ENCODE measurements around the gene DPP4. TPM values are rescaled to one million over a fixed set of nuclear protein-coding genes. Genes with fewer than 3 reads are reported as not detected.

DPP4 gene
- total and polyA plus RNA-seq, 2 donors from 2014 or later = 29.4 to 74.8 TPM

DNA sequence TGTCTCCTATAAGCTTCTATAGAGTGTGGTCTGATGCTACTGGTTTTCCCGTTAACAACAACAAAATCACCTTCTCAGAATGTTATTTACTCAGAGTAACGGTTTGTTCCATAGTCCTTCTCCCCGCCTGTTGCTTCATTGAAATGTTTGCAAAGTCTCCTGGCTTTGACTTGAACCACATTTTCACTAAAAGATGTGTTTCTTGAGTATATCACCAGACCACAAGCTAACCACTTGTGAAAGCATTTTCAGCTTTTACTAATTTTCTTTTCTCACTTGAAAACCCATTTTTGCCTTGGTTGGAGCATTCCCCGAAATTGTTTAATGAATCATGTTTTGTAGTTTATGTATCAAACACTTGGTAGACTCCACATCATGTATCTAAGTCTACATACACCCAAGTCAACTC is 121.2 kb downstream of the DPP4 start:
- H3K27me3 ChIP-seq (ENCODE audit: control insufficient read depth, insufficient read depth, low read length) = no peaks in the 10 kb centered on the region
- DNase-seq (no peak), FAIRE-seq (no peak)
- no peak overlapping the region for H3K9ac ChIP-seq (ENCODE audit: low read length in 3 of 3)
- no peak overlapping the region for H3K27ac ChIP-seq (ENCODE audit: low read depth in 2 of 2, low read length in 2 of 2)
- no peaks in the 10 kb centered on the region for H3K36me3 ChIP-seq (ENCODE audit: control insufficient read depth in 2 of 3, insufficient read depth in 3 of 3, low read length in 3 of 3)
- no peak for TF ChIP-seq CTCF (IDR thresholded peaks at IDR 0.05; ENCODE audit: borderline replicate concordance, extremely low read depth, insufficient read depth)
- no peak overlapping the region for H3K4me3 ChIP-seq (ENCODE audit: low read length in 3 of 3)
- peaks cover 0 to 6% (median 0%) of the 10 kb centered on the region in 3 donors for H3K4me1 ChIP-seq (ENCODE audit: control insufficient read depth in 2 of 3, insufficient read depth in 2 of 3, low read depth in 1 of 3, low read length in 3 of 3)
- intact Hi-C loops (cut with DNase I) = no loop called here
- H3K9me3 ChIP-seq (ENCODE audit: control insufficient read depth in 2 of 3, insufficient read depth in 1 of 3, low read length in 3 of 3) = no peaks in the 10 kb centered on the region

DNA sequence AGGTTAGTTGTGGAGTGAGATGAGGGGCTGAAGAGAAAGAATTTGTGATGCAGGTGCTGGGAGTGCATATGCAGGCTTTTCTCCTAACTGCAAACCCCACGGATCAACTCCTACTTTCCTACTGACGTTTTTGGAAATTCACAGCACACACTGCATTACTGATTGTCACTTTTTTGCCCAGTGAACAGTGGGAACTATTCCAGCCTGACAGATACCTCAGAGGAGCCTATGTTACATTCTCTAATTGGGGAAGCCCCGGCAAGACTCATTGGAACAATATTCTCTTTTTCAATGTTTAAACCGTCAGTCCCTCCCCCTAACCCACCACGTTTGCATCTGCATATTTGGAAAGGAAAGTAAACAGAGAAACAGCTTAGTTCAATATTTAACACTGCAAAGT is 126.2 kb downstream of the DPP4 start:
- Histone ChIP-seq H3K27ac (ENCODE audit: low read depth in 2 of 2, low read length in 2 of 2) (no peak overlapping the region), H3K4me3 (ENCODE audit: low read length in 3 of 3) (no peak overlapping the region), H3K4me1 (ENCODE audit: control insufficient read depth in 2 of 3, insufficient read depth in 2 of 3, low read depth in 1 of 3, low read length in 3 of 3) (peaks cover 0 to 6% (median 0%) of the 10 kb centered on the region in 3 donors), H3K36me3 (ENCODE audit: control insufficient read depth in 2 of 3, insufficient read depth in 3 of 3, low read length in 3 of 3) (no peaks in the 10 kb centered on the region), H3K9me3 (ENCODE audit: control insufficient read depth in 2 of 3, insufficient read depth in 1 of 3, low read length in 3 of 3) (no peaks in the 10 kb centered on the region), H3K27me3 (ENCODE audit: control insufficient read depth, insufficient read depth, low read length) (no peaks in the 10 kb centered on the region), H3K9ac (ENCODE audit: low read length in 3 of 3) (no peak overlapping the region)
- no peak for DNase-seq
- no peak for TF ChIP-seq CTCF (IDR thresholded peaks at IDR 0.05; ENCODE audit: borderline replicate concordance, extremely low read depth, insufficient read depth)
- intact Hi-C loops (cut with DNase I) = no loop called here
- no peak for FAIRE-seq

- intact Hi-C loops (cut with DNase I) = no loop called here
- Histone ChIP-seq H3K4me1 (ENCODE audit: control insufficient read depth in 2 of 3, insufficient read depth in 2 of 3, low read depth in 1 of 3, low read length in 3 of 3) (peaks cover 0 to 2% (median 0%) of the 10 kb centered on the region in 3 donors), H3K9me3 (ENCODE audit: control insufficient read depth in 2 of 3, insufficient read depth in 1 of 3, low read length in 3 of 3) (no peaks in the 10 kb centered on the region), H3K4me3 (ENCODE audit: low read length in 3 of 3) (no peak overlapping the region), H3K9ac (ENCODE audit: low read length in 3 of 3) (no peak overlapping the region), H3K27ac (ENCODE audit: low read depth in 2 of 2, low read length in 2 of 2) (no peak overlapping the region), H3K36me3 (ENCODE audit: control insufficient read depth in 2 of 3, insufficient read depth in 3 of 3, low read length in 3 of 3) (no peaks in the 10 kb centered on the region), H3K27me3 (ENCODE audit: control insufficient read depth, insufficient read depth, low read length) (no peaks in the 10 kb centered on the region)
- TF ChIP-seq CTCF (IDR thresholded peaks at IDR 0.05; ENCODE audit: borderline replicate concordance, extremely low read depth, insufficient read depth) = no peak
- DNase-seq (no peak), FAIRE-seq (no peak)
Observed at GRCh38 chr2:161947406-161947805, 126.6 kb downstream of the DPP4 start.

- Histone ChIP-seq H3K27me3 (ENCODE audit: control insufficient read depth, insufficient read depth, low read length) (no peaks in the 10 kb centered on the region), H3K4me3 (ENCODE audit: low read length in 3 of 3) (no peak overlapping the region), H3K9ac (ENCODE audit: low read length in 3 of 3) (no peak overlapping the region), H3K4me1 (ENCODE audit: control insufficient read depth in 2 of 3, insufficient read depth in 2 of 3, low read depth in 1 of 3, low read length in 3 of 3) (no peaks in the 10 kb centered on the region), H3K9me3 (ENCODE audit: control insufficient read depth in 2 of 3, insufficient read depth in 1 of 3, low read length in 3 of 3) (no peaks in the 10 kb centered on the region), H3K36me3 (ENCODE audit: control insufficient read depth in 2 of 3, insufficient read depth in 3 of 3, low read length in 3 of 3) (no peaks in the 10 kb centered on the region), H3K27ac (ENCODE audit: low read depth in 2 of 2, low read length in 2 of 2) (no peak overlapping the region)
- DNase-seq (peak in 2 of 5 donors; percentile 30 to 49), FAIRE-seq (peak; percentile 86)
- intact Hi-C loops (cut with DNase I) = no loop called here
- peak; percentile 30 for TF ChIP-seq CTCF (IDR thresholded peaks at IDR 0.05; ENCODE audit: borderline replicate concordance, extremely low read depth, insufficient read depth)
Observed at GRCh38 chr2:161946489-161947107, 127.4 kb downstream of the DPP4 start.
